ENCODE results near the gene FAM8A1. TPM values are rescaled to one million over a fixed set of nuclear protein-coding genes. Genes with fewer than 3 reads are reported as not detected.

The FAM8A1 gene
- total RNA-seq, 1 donor from 2014 or later: 16.6 TPM

GRCh38 chr6:17640477-17640917, 40.4 kb downstream of the FAM8A1 start:
- intact Hi-C loops (cut with DNase I): no loop called here
- no peak for DNase-seq (ENCODE audit: missing footprints)

GRCh38 chr6:17648745-17649144, 48.6 kb downstream of the FAM8A1 start:
- ATAC-seq (no peak), DNase-seq (ENCODE audit: missing footprints) (no peak)
- intact Hi-C loops (cut with DNase I): no loop called here

More at GRCh38 chr6:17640477-17640917, 40.4 kb downstream of the FAM8A1 start:
- ATAC-seq: no peak

GRCh38 chr6:17650656-17651309, 50.7 kb downstream of the FAM8A1 start:
- intact Hi-C loops (cut with DNase I): loop anchor here (10.0 kb wide), 1 partner anchor 46 kb away; the partner anchor contains the start of gene FAM8A1
- no peak for ATAC-seq
- DNase-seq (ENCODE audit: missing footprints): no peak

DNA sequence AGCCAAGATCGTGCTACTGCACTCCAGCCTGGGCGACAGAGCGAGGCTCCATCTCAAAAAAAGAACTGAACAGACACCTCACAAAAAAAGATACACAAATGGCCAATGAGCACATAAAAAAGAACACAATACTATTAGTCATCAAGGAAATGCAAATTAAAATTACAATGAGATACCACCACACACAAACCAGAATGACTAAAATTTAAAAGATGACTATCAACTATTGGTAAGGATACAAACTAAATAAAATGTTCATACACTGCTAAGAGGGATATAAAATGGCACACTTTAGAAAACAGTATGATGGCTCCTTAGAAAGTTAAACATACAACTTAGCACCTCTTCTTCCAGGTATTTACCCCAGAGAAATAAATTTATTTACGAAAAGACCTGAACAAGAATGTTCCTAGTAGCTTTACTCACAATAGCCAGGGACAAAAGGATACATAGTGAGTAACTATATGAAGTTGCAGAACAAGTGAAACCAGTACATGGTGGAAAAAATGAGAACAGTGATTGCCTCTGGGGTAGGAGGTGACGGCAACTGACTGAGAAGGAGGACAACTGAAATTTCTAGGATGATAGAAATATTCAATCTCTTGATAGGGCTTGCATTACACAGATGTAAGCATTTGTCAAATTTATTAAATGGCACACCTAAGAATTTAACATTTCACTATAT, 53.2 kb downstream of the FAM8A1 start:
- ATAC-seq: no peak
- DNase-seq (ENCODE audit: missing footprints): no peak
- intact Hi-C loops (cut with DNase I): loop anchor here (10.0 kb wide), 1 partner anchor 49 kb away; the partner anchor contains the start of gene FAM8A1

- no peak for ATAC-seq
- no peak for DNase-seq (ENCODE audit: missing footprints)
- intact Hi-C loops (cut with DNase I): loop anchor here (10.0 kb wide), 1 partner anchor 51 kb away; the partner anchor contains the start of gene FAM8A1
Measured at GRCh38 chr6:17656092-17656491, 56.0 kb downstream of the FAM8A1 start.

- intact Hi-C loops (cut with DNase I): loop anchor here (10.0 kb wide), 1 partner anchor 52 kb away; the partner anchor contains the start of gene FAM8A1
- DNase-seq (ENCODE audit: missing footprints) (no peak), ATAC-seq (no peak)
Measured at GRCh38 chr6:17656644-17657043, 56.5 kb downstream of the FAM8A1 start.

Other genes with a start within 250 kb of the FAM8A1 start
- 137 TPM for gene CAP2, start 206.7 kb upstream of the FAM8A1 start, total RNA-seq
- 23.5 TPM for gene NUP153, start 106.6 kb downstream of the FAM8A1 start, total RNA-seq